Sciatic nerve (tissue), 2 donors: ENCODE measurements around the gene LPP. TPM values are rescaled to one million over a fixed set of nuclear protein-coding genes. Genes with fewer than 3 reads are reported as not detected.

Experiments
- ATAC-seq: fragments of 200-7000 bp; cut with Tn5 transposase; one replicate; pipeline ENCODE4 v1.9.1; 2020; ENCODE audit warnings: mild to moderate bottlenecking, moderate library complexity
- DNase-seq: peaks from one replicate; pipeline ENCODE4 v3.0.0-alpha.2; 2020; ENCODE audit warnings: low spot score
- intact Hi-C: fragments of 100-400 bp; cut with DNase I; formaldehyde crosslinking; loops from one replicate; pipeline ENCODE4 v1.14.2; 2022
- total RNA-seq: library from RNA; stranded (reverse); fragmentation: NEBNext Ultra II Directional; extraction: Animal tissue kit (Norgen Biotek cat#: 25700); gene quantifications from one replicate; pipeline ENCODE4 v1.2.1, GENCODE V29; 2021
- donor health status: DM: no; HTN: no; CAD: no.
- donor health status: DM: no; HTN: no; CAD: no.

LPP gene
- total RNA-seq, 1 donor from 2014 or later: 231 TPM

DNA sequence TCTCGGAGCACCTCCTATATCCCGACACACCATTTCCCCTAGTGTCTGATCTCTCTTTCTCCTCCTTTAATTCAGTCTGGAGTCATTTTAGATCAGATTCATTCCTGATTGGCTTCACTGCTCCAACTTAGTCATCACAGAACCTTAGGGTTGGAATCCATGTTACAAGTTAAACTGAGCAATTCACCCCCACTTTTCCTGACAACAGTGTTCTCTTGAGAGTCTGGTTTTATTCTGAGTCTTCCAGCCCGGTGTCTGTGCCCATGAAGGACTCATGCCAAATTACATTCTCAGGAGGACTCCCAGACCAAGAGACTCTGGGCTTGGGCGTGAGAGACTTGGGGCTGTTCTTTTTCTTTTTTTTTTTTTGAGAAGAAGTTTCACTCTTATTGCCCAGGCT, 57.5 kb downstream of the LPP start:
- ATAC-seq: no peak
- DNase-seq: no peak
- intact Hi-C loops: no loop called here

DNA sequence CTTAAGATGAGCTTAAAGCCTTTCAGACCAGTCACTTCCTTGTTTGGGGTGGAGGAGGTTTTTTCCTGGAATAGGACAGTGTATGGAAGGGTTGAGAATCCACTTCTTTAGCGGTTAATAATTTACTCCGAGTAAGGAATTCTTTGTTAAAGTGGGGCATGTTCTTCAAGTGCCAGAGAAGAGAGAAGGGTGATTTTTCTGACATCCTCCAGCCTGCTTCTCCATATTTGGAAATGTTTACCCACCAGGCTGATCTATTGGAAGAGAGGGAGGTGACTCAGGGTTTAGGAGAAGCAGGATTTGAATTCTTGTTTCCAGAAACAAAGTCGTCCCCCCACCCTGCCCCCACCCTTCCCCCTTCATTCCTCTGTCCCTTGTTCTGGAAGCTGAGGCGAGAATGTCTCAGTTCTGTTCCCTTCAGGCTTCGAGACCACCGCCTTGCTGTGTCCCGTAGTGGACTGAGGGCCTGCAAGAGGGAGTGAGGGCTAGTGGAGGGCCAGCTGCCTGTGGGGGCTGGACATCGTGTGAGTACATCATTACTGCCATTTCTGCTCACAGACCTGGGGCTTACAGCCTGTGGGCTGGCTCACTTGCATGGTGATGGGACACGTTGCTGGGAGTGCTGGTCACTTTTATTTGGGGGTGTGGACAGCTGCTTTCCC, 58.5 kb downstream of the LPP start:
- no peak for DNase-seq
- intact Hi-C loops: no loop called here
- ATAC-seq: peak; percentile 21

DNA sequence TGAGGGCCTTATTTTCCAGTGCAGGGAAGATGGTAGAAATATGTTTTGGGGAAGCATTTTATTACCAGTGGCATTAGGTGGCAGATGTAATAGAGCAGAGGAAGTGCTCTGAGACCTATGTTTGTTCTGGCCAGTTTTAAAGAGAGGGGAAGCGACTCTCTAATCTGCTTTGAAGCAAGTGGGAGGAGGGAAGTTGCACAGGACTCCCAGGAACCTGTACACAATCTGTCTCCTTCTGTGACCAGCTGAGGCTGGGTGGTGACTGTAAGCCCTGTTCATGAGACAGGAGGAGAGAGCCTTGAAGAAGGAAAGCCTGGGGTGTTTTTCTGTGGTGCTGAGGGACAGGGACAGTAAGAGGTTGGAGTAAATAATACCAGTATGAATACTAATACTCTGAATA, 60.5 kb downstream of the LPP start:
- ATAC-seq (peak; percentile 35), DNase-seq (no peak)
- intact Hi-C loops: no loop called here

DNA sequence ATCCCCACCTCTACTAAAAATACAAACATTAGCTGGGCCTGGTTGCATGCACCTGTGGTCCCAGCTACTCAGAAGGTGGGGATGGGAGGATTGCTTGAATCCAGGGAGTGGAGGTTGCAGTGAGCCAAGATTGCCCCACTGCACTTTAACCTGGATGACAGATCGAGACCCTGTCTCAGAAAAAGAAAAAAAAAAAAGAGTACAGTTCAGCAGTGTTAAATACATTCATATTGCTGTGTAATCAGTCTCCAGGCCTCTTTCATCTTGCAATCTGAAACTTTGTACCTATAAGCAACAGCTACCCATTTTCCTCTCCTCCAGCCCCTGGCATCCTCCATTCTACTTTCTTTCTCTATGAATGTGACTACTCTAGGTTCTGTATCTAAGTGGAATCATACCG, 61.2 kb downstream of the LPP start:
- DNase-seq (no peak), ATAC-seq (no peak)
- intact Hi-C loops: no loop called here

DNA sequence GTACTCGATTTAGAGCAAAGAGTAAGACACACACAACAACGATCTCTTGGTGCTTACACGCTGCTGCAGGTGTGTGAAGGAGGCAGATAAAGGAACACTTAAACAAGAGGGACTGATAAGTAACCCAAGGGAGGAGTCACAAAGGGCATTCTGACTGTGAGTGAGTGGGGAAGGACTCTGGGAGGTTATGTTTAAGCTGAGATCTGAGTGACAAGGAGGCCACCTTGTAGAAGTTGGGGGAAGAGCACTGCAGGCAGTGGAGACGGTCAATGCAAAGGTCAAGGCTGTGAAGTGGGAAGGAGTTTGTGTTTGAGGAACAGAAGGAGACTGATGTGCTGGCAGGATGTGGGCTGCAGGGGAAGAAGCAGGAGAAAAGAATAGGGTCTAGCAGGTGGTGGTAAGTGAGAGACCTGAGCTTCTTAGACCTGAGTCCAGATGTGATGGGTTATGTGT, 63.1 kb downstream of the LPP start:
- no peak for ATAC-seq
- DNase-seq: no peak
- intact Hi-C loops: no loop called here

DNA sequence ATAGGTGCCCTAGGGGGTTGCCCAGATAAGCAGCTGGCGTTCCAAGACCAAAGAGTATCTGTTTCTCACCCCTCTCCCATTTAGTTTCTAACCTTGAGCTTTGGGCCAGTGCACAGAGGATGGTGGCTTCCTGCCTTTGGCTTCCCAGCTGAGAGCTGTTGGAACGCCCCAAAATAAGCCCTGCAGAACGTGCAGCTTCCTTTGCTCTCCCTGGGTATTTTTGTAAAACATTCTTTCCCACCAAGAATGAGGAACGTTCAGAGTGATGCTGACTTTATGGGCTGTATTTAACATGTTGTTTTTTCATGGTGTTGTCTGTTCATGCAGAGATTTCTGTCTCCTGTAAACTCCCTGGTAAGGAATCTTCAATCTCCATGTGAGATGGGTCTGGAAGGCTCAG, 63.8 kb downstream of the LPP start:
- no peak for DNase-seq
- intact Hi-C loops: no loop called here
- no peak for ATAC-seq

DNA sequence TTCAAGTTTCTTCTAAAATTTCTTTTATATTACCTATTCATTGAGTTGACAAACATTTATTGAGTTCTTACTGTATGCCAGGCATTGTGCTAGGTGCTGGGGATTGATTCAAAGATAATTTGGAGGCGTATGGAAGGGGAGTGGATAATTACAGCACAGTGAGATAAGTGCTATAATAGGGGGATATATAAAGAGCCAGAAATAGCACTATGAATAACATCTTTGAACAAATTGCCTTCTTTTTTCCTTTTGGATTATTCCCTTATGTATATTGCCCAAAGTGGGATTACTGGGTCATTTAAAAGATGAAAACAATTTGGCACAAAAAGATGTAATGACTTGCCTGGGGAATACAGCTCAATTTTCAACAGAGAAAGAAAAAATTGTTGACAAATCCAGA, 64.6 kb downstream of the LPP start:
- DNase-seq (no peak), ATAC-seq (no peak)
- intact Hi-C loops: no loop called here

DNA sequence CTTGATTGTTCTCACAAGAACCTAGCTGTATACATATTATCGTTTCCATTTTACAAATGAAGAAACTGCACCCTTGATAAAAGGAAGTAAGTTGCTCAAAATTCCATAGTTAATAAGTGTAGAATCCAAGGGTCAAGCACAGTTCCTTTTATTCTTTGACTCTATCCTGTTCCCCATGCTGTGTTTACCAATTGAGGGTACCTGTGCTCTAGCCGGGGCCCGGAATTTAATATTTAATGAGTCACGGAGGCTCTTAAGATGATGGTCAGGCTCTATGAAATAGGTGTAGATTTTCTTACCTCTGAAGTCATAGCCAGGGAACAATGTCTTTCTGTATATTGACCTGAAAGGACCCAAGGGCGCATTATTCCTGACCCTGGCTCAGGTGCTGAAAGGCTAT, 65.2 kb downstream of the LPP start:
- DNase-seq (no peak), ATAC-seq (no peak)
- intact Hi-C loops: no loop called here

DNA sequence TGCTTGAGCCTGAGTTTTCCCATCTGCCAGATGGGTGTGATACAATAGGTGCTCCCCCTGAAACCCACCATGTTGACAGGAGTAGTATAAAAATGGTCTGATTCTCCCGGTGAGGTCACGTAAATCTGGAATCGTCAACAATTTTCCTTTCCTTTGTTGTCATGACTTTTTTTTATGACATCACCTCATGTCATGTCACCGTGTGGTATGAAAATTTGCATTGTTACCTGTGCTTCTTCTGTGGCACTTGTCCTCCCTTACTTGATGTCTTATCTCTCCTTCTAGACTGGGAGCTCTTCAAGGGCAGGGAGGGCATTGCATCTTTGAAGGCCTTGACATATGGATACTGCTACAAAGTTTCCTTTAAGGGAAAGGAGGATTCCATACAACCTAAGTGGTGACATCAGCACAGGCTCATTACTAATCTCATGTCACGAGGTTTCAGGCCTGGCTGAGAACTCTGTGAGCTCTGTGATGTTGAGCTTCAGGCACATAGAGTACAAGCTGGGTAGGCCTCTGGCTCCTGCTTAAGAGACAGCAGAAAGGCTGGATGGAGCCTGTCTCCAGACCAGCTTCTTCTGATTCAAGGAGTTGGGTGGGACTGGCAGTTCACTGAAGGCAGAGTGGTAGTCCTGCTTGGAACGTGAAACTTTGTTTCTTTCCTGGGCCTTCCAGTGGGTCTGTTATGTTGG, 66.3 kb downstream of the LPP start:
- DNase-seq (no peak), ATAC-seq (peak; percentile 15)
- intact Hi-C loops: no loop called here

DNA sequence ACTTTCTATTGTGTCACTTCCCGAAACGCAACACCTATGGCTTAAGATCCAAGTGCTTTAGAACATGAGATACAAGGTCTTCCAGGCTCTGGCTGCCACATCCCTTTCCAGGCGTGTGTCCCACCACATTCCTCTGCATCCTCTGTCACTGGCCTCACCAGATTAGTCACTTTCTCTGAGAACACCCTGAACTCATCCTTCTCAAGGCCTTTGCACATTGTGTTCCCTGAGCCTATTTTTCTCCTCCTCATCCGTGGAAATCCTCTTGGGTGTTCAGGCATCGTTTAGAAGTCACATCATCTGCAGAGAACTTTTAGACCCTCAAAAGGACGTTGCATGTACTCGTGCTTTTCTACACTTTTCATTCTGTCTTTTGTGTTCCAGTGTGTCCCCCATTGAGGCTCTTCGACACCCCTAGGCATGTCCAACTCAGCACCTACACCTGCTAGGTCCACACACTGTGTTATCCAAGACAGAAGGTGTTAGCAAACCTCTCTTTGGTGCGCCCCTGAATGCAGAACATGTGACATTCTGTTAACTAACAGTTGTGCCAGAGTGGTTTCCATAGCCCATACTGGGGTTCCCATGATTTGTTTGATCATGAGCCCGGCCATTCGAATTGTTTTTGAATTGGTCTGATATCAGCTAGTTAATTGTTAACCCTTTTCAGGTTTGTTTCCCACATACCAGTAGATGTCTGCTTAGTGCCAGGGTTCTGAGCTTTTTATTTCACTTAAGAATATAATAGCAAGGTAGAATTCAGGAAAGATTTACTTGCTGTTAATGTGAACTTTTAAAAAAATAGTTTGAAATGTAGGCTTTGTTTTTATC, 67.2 kb downstream of the LPP start:
- intact Hi-C loops: no loop called here
- ATAC-seq (peak; percentile 89), DNase-seq (no peak)

DNA sequence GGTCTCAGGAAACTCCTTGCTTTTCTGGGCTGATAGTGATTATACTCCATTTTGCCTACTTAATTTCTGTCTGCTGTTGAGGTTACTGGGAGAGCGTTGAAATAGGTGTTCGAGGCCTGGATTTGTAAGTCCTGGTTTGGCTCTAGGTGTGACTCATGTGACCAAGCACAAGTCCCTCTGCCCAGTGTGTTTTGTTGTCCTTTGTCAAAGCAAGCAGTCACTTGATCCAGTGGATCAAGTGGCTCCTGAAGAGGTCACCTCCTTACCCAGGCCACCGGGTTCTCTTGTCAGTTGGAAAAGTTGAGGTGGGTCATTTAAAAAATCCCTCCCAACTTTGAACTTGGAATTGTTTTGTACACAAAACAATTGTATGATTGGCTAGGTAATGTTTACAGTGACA, 70.0 kb downstream of the LPP start:
- no peak for DNase-seq
- intact Hi-C loops: no loop called here
- ATAC-seq: no peak

DNA sequence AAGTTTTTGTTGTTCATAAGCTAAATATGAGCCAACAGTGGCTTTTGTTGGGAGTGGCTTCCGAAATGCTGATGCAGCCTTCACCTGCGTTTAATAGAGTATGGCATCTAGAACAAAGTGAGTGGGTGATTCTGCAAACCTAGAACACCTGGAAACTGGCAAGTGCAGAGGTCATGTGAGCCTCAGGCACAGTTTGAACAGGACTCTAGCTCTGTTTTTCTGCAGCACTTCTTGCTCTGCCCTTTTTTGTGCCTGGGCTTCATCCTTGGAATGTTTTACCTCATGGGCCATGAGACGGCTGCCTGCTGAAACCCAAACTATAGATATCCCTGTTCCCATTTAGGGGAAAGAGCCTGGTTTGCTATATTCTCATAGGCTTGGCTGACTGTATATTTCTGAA, 73.5 kb downstream of the LPP start:
- ATAC-seq: no peak
- DNase-seq: no peak
- intact Hi-C loops: no loop called here

DNA sequence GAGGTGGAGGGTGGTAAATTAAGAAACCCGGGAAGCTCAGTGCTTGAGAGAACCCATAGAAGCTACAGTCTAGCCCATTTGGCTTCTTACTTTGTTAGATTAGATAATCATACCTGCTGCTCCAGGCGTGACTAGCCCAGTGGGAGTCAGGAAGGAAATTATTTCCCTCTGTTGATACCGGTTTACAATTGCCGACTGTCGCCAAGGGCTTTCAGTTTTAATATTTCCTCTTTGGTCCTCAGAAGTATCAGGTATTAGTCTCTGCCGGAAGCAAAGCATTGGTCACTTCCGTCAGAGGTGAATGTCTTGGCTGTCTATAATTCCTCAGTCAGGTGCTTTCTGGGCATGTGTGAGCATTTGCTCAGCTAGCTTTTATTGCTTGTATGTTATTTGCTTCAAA, 75.2 kb downstream of the LPP start:
- ATAC-seq: no peak
- no peak for DNase-seq
- intact Hi-C loops: no loop called here

DNA sequence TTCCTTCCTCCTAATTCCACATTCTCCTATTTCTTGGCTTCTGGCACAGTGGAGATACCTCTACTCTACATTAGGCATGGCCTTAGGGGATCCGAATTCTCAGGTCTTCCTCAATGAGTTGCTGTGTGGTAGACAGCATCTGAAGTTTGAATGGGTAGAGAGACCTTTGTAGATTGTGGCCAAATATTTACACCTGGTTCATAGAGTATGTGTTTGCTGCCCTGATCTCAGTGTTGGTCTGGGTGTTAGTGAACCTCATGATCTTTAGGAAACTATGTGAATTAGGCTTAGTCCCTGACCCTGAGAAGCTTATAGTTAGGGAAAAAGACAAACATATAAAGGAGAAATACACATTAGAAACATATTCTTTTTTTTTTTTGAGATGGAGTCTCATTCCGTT, 75.8 kb downstream of the LPP start:
- DNase-seq (no peak), ATAC-seq (no peak)
- intact Hi-C loops: no loop called here

DNA sequence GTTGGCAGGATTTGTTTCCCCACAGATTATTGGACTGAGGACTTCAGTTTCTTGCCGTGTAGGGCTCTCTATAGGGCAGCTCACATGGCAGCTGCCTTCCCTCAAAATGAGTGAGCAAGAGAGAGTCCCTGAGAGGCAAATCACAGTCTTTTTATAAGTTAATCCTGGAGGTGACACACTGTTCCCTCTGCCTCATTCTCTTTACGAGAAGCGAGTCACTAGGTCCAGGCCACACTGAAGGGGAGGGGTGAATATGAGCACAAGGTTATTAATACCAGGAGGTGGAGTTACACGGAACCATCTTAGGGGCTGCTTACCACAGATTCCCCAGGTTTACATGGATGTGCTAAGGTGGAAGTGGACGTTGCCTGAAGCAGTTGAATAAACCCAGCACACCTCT, 77.0 kb downstream of the LPP start:
- DNase-seq: no peak
- intact Hi-C loops: no loop called here
- ATAC-seq: no peak

DNA sequence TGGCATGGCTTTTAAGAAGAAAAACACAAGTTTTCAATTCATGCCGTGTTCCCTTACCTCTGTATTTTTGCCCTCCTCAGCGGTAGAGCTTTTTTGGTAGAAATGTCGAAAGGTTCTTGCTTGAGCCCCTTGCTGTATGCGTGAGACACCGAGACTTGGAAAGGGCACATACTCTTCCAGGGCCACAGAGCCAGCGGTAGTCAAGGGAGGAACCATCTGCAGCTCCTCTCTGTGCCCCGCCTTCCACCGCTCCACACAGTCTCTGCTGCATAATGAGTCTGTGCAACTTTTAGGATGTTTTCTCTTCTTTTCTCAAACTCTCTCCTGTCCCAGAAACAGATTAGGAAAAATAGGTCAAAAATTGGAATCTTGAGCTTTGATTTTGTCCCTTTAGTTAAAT, 77.5 kb downstream of the LPP start:
- intact Hi-C loops: no loop called here
- DNase-seq (no peak), ATAC-seq (no peak)

DNA sequence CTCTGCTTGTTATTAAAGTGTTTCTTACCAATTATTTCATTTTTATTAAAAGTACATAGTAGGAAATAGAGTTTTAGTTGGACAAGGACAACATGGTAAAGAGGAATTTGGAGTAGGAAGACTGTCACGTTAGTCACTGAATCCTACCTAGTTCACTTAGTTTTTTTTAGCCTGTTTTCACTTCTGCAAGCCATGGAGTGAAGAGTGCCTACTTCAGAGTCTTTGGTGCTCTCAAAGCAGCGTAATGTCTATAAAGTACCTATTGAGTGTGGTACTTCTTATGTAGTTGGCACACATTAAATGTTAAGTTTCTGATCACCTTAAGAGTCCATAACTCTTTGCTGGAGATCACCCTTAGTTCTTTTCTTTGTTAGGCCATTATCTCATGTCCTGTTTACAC, 78.7 kb downstream of the LPP start:
- no peak for DNase-seq
- no peak for ATAC-seq
- intact Hi-C loops: no loop called here

DNA sequence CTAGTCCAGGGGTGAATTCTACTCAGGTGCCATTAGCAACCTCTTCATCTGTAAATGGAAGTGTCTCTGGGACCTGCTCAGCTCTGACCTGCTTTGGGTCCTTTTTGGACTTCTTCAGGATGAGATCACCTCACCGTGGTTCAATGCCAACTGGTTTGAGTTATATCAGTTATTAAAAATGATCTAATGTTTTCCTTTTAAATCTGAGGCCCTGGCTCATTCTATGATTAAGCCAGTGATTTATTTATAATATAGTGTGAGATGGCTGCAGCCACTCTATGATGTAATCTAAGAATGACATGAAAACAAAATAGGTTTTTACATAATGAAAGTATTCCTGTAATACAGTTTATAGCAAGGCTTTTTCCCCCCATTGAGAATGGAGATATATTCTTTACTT, 79.4 kb downstream of the LPP start:
- DNase-seq (no peak), ATAC-seq (no peak)

DNA sequence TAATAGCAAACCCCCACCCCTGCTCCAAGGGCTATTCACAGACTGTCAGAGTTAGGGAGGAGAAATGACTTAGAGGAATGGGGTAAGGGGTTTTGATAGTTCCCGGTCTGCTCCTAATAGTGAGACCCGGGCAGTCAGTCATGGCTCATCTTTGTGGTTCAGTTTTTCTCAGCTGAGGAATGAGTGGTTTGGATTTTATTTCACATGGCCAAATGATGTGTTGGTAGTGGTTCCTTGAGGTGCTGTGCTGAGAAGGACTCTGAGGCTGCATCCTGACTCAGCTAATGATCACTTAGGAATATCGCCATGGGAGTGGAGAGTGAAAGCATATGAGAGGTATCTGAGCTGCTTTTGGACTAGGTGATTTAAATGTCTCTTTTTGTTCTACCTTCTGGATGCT, 80.2 kb downstream of the LPP start:
- no peak for ATAC-seq
- DNase-seq: no peak
- intact Hi-C loops: no loop called here

More for the DNA sequence above, 79.4 kb downstream of the LPP start:
- intact Hi-C loops: no loop called here

DNA sequence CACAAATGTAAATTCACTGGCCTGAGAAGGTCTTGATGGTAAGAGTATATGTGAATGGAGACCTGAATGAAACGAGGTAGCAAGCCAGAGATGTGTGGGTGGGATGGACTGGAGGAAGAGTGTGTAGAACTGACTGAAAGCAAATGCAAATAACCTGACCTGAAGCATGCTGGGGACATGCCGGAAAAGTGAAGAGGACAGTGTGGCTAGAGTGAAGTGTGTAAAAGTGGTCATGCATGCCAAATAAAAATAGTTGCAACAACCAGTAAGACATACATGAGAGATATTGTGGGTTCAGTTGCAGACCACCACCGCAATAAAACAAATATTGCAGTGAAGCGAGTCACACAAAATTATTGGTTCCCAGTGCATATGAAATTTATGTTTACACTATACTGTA, 82.3 kb downstream of the LPP start:
- ATAC-seq: no peak
- intact Hi-C loops: no loop called here
- no peak for DNase-seq
